Fibroblast of the conjunctiva (primary cell): ENCODE data around the gene GIMAP8.
"Not testable (repeated sequence)": the region's sequence is repeated elsewhere in the genome, so short reads cannot be mapped to it uniquely, and the experiment has no call there.

Experiments
- DNase-seq: peaks from one replicate; pipeline ENCODE4 v3.0.0-alpha.2; 2010; ENCODE audit warnings: low read depth

GIMAP8 gene

DNA sequence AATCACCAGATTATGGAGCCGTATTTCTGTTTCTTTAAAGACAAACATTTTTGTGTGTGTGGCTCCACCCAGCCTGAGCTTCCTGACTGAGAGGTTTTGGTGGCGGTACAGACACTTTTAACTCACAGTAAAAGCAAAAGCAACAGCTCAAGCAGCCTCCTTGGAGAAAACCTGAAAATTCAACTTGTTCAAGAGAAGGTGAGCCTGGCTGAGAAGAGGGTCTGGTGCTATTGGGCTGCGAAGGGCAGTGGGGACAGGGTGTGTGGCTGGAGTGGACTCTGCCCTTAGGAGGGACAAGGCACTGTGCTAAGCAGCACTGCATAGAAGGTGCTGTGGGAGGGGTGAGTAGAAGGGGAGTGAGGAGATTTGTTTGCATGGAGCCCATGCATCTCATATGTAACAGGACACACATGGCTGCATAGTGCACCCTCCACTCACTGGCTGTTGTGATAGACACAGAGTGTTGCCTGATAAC is 64.4 kb downstream of the GIMAP8 start, which contains the start of gene GIMAP7:
TSS of gene GIMAP7 (plus strand) at position 125 of the 475 bp plus-strand sequence. CDS start 5,103 bp downstream, outside the sequence.
- no peak for DNase-seq

DNA sequence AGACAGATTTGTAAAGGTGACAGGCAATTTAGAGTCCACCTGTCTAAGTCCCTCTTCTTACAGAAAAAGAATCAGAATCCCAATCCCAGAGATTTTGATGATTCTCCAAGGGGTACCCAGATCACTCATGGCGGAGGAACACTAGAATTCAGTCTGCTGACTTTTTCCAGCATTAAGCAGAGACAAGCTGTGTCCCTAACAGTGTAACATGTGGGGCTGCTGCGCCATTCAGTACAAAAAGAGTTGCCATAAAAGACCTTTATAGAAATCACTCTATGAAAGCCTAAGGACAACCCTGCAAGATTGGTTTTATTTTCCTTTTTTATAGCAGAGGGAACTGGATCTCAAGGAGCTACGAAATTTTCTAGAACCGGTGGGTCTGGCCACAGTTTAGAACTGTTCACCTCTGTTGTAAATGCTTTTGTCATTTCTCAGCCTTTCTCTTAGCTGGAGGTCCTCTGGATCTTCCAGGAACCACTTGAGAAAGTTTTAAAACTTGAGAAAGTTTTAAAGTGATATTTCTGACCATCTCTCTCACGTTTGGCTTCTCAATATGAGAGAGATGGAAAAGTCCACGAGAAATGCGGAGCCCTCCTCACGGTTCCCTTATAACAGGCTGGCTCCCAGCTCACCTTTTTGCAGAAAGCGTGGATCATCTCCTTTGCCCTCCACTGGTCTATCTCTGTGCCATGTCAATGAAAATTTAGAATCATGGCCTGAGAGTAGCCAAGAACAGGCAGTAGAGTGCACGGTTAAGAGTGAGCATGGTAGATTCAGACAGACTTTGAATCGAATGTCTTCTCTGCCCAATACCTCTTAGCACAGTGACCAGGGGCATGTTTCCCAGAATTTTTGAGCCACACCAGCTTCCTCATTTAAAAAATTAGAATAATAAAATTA is 65.1 kb downstream of the GIMAP8 start:
- DNase-seq = no peak

DNA sequence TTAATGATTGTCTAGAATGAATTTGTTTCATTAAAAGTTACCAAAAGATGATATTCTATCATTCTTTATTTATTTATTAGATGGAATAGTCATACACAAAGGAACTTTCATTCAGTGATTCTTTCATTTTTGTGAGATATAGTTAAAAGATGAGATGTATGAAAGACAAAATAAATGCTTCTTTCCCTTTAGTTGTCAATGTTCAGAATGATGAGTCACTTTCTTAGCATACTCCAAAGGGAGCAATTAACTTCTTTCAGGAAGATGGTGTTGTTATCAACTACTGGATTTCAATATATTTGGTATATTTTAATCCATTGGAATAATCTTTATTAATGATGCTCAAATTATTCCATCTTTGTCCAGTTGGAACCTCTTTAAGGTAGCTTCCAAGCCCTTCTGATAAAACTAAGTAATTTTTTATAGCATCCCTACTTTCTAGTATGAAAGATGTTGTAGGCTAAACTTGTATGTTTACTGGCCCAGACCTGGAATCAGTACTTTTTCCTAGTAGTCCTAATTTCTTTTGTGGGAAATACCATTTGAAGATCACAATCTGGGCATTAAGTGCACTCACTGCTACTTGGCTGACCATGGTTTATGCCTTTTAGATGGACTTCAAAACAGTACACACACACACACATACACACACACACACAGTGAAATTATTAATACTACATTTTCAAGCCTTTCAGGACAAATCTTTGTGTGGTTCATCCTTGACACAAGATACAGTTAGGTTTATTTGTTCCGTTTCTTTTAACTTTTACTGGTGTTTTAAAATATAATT is 66.7 kb downstream of the GIMAP8 start:
- DNase-seq = no peak

DNA sequence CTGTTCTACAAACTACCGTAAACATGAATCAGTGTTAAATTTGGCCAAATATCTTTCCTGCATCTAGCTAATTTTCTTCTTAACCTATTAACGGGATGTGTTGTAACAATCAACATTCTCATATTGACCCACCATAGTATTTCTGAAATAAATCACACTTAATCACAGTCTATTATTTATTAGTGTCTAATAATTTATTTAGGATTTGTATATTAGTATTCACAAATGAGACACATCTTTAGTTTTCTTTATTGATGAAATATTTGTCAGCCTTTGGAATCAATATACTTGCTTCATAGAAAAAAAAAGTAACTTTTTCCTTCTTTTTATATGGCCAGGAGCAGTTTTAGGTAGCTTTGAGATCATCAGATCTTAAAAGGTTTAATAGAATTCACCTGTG is 68.9 kb downstream of the GIMAP8 start:
- DNase-seq = no peak

DNA sequence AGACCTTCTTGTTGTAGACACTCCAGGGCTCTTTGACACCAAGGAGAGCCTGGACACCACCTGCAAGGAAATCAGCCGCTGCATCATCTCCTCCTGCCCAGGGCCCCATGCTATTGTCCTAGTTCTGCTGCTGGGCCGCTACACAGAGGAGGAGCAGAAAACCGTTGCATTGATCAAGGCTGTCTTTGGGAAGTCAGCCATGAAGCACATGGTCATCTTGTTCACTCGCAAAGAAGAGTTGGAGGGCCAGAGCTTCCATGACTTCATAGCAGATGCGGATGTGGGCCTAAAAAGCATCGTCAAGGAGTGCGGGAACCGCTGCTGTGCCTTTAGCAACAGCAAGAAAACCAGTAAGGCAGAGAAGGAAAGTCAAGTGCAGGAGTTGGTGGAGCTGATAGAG is 69.7 kb downstream of the GIMAP8 start:
- no peak for DNase-seq

DNA sequence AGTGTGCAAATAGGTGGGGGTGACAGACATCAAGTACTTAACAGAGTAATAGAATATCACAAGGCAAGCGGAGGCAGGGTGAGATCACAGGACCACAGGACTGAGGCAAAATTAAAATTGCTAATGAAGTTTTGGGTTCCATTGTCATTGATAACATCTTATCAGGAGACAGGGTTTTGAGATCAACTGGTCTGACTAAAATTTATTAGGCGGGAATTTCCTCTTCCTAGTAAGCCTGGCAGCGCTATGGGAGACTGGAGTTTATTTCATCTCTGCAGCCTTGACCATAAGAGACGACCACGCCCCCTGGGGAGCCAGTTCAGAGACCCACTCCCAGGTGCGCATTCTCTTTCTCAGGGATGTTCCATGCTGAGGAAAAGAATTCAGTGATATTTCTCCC is 72.5 kb downstream of the GIMAP8 start:
- not testable (repeated sequence) for DNase-seq

DNA sequence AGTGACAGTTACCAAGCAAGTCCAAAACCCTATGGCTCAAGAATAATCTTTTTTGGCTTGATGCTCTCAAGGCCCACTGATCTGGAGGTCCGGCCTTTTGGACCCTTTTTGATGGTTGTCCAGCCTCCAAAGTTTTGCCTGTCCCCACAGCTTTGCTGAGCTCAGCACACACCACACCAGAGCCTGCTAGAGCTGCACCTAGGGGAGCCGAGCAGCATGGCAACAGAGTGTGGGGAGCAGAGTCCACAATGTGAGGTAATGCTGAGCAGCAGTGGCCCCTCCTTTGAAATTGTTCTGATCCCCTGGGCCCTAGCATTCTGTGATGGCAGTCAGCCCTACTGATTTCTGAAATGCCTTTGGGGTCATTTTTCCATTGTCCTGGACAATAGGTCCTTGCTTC is 73.6 kb downstream of the GIMAP8 start:
- DNase-seq = no peak
